ENCODE measurements around the gene PRB2. TPM values are rescaled to one million over a fixed set of nuclear protein-coding genes. Genes with fewer than 3 reads are reported as not detected.
"Not testable (repeated sequence)": the region's sequence is repeated elsewhere in the genome, so short reads cannot be mapped to it uniquely, and the experiment has no call there.

The PRB2 gene
- total and polyA plus RNA-seq, 7 donors, result 0.04 TPM; not detected in 6

- intact Hi-C loops (cut with DNase I), result no loop called here
- TF ChIP-seq CTCF (IDR thresholded peaks at IDR 0.05), result no peak
- TF ChIP-seq POLR2A (IDR thresholded peaks at IDR 0.05), result no peak
- no peak for TF ChIP-seq EP300 (IDR thresholded peaks at IDR 0.05)
- TF ChIP-seq POLR2AphosphoS5 (IDR thresholded peaks at IDR 0.05), result no peak
- WGBS, 2 donors, result 78 to 90% methylated on average over 6 of the region's 6 CpGs
Measured at GRCh38 chr12:11408096-11408495, 12.7 kb upstream of the PRB2 start.

DNA sequence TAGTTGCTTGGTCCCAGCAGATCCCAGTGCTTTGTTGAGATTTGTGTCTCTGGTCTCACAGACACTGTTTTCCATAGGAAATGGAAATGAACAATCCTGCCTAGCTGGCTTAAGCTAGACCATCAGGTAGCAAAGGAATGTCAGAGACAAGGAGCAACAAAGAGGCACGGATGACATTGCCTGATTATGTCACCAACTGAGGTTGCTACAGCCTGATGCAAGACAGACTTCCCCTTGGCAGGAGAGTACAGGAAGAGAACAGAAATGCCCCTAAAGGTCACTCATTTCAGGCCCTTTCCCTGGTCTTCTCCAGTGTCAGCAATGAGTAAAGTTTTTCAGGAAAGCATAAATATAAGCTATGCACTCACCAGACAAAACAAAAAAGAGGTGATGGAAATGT is 2.0 kb upstream of the PRB2 start:
- TF ChIP-seq POLR2A (IDR thresholded peaks at IDR 0.05), result no peak
- no peak for TF ChIP-seq CTCF (IDR thresholded peaks at IDR 0.05)
- no peak for TF ChIP-seq POLR2AphosphoS5 (IDR thresholded peaks at IDR 0.05)
- no peak for TF ChIP-seq EP300 (IDR thresholded peaks at IDR 0.05)
- no peak overlapping the region for H3K4me3 ChIP-seq
- no peaks in the 10 kb centered on the region for H3K9me3 ChIP-seq
- no peaks in the 10 kb centered on the region for H3K27me3 ChIP-seq
- H3K4me1 ChIP-seq, result no peaks in the 10 kb centered on the region
- no peak overlapping the region for H3K27ac ChIP-seq
- 33 to 68% methylated on average over 1 of the region's 1 CpG for WGBS, 2 donors
- no peak for DNase-seq
- H3K36me3 ChIP-seq, result no peaks in the 10 kb centered on the region
- intact Hi-C loops (cut with DNase I), result no loop called here

More at GRCh38 chr12:11408096-11408495, 12.7 kb upstream of the PRB2 start:
- no peak overlapping the region for H3K27ac ChIP-seq
- no peak overlapping the region for H3K4me3 ChIP-seq
- no peak for DNase-seq
- H3K4me1 ChIP-seq, result no peaks in the 10 kb centered on the region
- no peaks in the 10 kb centered on the region for H3K9me3 ChIP-seq
- no peaks in the 10 kb centered on the region for H3K27me3 ChIP-seq
- no peaks in the 10 kb centered on the region for H3K36me3 ChIP-seq

- H3K27ac ChIP-seq; H3K4me1 ChIP-seq; H3K36me3 ChIP-seq; H3K27me3 ChIP-seq; H3K4me3 ChIP-seq; DNase-seq; intact Hi-C loops (cut with DNase I); H3K9me3 ChIP-seq: not testable (repeated sequence)
- 73 to 79% methylated on average over 2 of the region's 3 CpGs for WGBS, 2 donors
Measured at GRCh38 chr12:11391456-11391855, 3.9 kb downstream of the PRB2 start.

- 68 to 86% methylated on average over 3 of the region's 3 CpGs for WGBS, 2 donors
- H3K27me3 ChIP-seq; H3K27ac ChIP-seq; H3K36me3 ChIP-seq; H3K4me1 ChIP-seq; H3K4me3 ChIP-seq; intact Hi-C loops (cut with DNase I); DNase-seq; H3K9me3 ChIP-seq: not testable (repeated sequence)
Measured at GRCh38 chr12:11377420-11377819, 17.9 kb downstream of the PRB2 start.

GRCh38 chr12:11361151-11361550 is 34.2 kb downstream of the PRB2 start:
- H3K27ac ChIP-seq, result no peak overlapping the region
- no peaks in the 10 kb centered on the region for H3K9me3 ChIP-seq
- H3K36me3 ChIP-seq, result no peaks in the 10 kb centered on the region
- no peak for DNase-seq
- H3K4me3 ChIP-seq, result no peak overlapping the region
- intact Hi-C loops (cut with DNase I), result no loop called here
- no peaks in the 10 kb centered on the region for H3K27me3 ChIP-seq
- no peaks in the 10 kb centered on the region for H3K4me1 ChIP-seq
- TF ChIP-seq CTCF (IDR thresholded peaks at IDR 0.05), result no peak

DNA sequence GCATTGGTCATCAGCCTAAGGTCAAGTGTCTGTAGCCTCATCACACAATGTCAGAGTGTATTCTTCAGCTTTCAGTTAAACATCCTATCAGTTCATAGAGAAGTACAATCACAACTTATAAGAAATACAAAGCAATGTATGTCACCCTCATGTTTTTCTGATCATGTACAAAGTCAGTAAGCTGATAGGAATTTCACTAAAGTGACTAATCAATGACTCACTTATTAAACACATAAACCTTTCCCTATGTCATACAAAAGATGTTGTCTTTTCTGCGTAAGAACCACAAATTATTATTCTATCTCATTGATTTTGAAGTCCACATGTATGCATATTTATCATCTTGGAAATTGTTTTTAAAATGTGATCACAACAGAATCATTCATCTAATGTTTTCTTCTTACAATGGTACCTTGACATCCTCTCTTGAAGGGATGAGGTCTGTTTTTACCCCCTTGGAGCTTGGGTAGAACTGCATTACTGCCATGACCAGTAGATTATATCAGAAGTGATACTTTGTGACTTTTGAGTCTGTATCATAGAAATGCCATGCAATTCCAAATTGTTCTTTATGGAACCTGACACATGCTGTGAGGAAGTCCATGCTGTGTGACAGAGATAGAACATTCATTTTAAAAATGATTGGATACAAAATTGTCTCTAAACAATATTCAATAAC is 35.0 kb downstream of the PRB2 start:
- H3K27me3 ChIP-seq; H3K4me3 ChIP-seq; H3K9me3 ChIP-seq; DNase-seq; H3K27ac ChIP-seq; intact Hi-C loops (cut with DNase I); H3K4me1 ChIP-seq; H3K36me3 ChIP-seq: not testable (repeated sequence)
- 86 to 94% methylated on average over 1 of the region's 1 CpG for WGBS, 2 donors

- H3K4me1 ChIP-seq; H3K9me3 ChIP-seq; H3K36me3 ChIP-seq; H3K27ac ChIP-seq; DNase-seq; H3K27me3 ChIP-seq; H3K4me3 ChIP-seq; intact Hi-C loops (cut with DNase I): not testable (repeated sequence)
- 74 to 80% methylated on average over 1 to 2 of the region's 2 CpGs for WGBS, 2 donors
Measured at GRCh38 chr12:11351736-11352135, 43.6 kb downstream of the PRB2 start.

All from sigmoid colon (tissue), 7 donors.